Natural killer cell (primary cell): Measurements from ENCODE around the gene UTS2R. TPM values are rescaled to one million over a fixed set of nuclear protein-coding genes. Genes with fewer than 3 reads are reported as not detected.

Experiments used
- ATAC-seq, 3 donors: fragments of 150-1000 bp in 2 of 3; fragments of 200-7000 bp in 1 of 3; cut with Tn5 transposase; 1 replicate in 1 of 3; 2 replicates in 2 of 3; pipeline ENCODE4 v1.10.0; 2021; ENCODE audit warnings: mild to moderate bottlenecking in 2 of 3, moderate library complexity in 2 of 3
- DNase-seq, 2 donors: peaks; one replicate each; pipeline versions ENCODE4 v3.0.0 to v3.0.0-alpha.2; 2013 to 2021; ENCODE audit warnings: mixed read lengths in 1 of 2
- H3K27ac ChIP-seq: one replicate; pipeline ENCODE4 v1.5.1; 2013; ENCODE audit warnings: mild to moderate bottlenecking, low read length
- H3K27me3 ChIP-seq: one replicate; pipeline ENCODE4 v1.6.1; 2013; ENCODE audit warnings: low read length; ENCODE audit not compliant: control insufficient read depth, insufficient read depth
- H3K36me3 ChIP-seq: one replicate; pipeline ENCODE4 v1.6.1; 2013; ENCODE audit warnings: low read length; ENCODE audit not compliant: control insufficient read depth, insufficient read depth
- H3K4me1 ChIP-seq: one replicate; pipeline ENCODE4 v1.6.1; 2013; ENCODE audit warnings: low read length; ENCODE audit not compliant: control insufficient read depth, insufficient read depth
- H3K4me3 ChIP-seq: one replicate; pipeline ENCODE4 v1.5.1; 2013; ENCODE audit warnings: low read length
- H3K9me3 ChIP-seq: one replicate; pipeline ENCODE4 v1.6.1; 2013; ENCODE audit warnings: low read length; ENCODE audit not compliant: control insufficient read depth, insufficient read depth
- H3K27ac Mint-ChIP-seq, 2 donors: one replicate each; pipeline ENCODE4 v1.8.0; 2022; ENCODE audit warnings: mild to moderate bottlenecking in 2 of 2, mixed read lengths in 2 of 2, moderate library complexity in 1 of 2
- H3K27me3 Mint-ChIP-seq, 2 donors: one replicate each; pipeline ENCODE4 v1.8.0; 2022; ENCODE audit warnings: low read depth in 2 of 2, mixed read lengths in 2 of 2
- H3K36me3 Mint-ChIP-seq: one replicate; pipeline ENCODE4 v1.8.0; 2022; ENCODE audit warnings: mixed read lengths
- H3K4me1 Mint-ChIP-seq, 2 donors: one replicate each; pipeline ENCODE4 v1.8.0; 2022; ENCODE audit warnings: mixed read lengths in 2 of 2
- H3K4me3 Mint-ChIP-seq: one replicate; pipeline ENCODE4 v1.8.0; 2022; ENCODE audit warnings: mild to moderate bottlenecking, moderate library complexity, mixed read lengths
- H3K9me3 Mint-ChIP-seq, 2 donors: one replicate each; pipeline ENCODE4 v1.8.0; 2022; ENCODE audit warnings: mixed read lengths in 2 of 2
- WGBS: methylation state at CpG from one replicate; pipeline ENCODE4 v1.1.7; 2013; ENCODE audit warnings: missing lambda C conversion rate; ENCODE audit not compliant: insufficient coverage; 5-methylcytosine and 5-hydroxymethylcytosine counted together
- intact Hi-C: fragments of 100-400 bp; cut with micrococcal nuclease; formaldehyde crosslinking; loops from one replicate; pipeline ENCODE4 v1.14.2; 2022
- total RNA-seq, 4 donors: library from RNA; stranded (reverse); fragments of 120-200 nt in 1 of 4; gene quantifications; one replicate each; pipeline versions ENCODE4 v1.2.3 to v1.2.4, GENCODE V29; 2013 to 2022
- TF ChIP-seq, protein P1 (sequence below): fragments of 200-600 bp; IDR thresholded peaks from one replicate; pipeline ENCODE4 v1.8.0; 2022; ENCODE audit warnings: antibody characterized with exemption

UTS2R gene
- total RNA-seq, 3 donors from 2014 or later (not counting 1 experiment from before 2014, with no cell fraction given), result 0.28 TPM; not detected in 2

DNA sequence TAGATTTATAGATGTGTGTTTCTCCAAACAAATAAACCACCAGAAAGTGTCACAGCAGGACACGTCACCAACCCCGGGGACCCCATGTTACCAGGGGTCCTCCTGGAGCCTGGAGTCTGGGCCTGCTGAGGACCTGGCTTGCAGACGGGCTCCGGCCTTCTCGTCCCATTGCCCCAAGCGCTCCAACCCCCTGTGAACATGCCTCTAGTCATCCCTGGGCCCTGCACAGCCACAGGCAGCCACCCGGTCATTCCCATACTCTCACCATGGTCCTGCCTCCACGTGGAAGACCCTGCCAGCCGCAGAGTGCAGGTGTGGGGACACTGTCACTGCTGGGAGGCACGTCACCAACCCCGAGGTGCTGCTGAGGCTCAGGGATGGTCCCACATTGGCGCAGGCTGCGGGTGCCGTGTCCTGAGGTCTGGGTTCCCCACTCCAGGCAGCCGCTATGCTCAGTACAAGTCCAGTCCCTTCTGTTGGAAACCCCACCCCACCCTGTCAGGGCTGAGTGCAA, 42.5 kb upstream of the UTS2R start:
- Histone ChIP-seq H3K27ac (no peak overlapping the region), H3K9me3 (no peaks in the 10 kb centered on the region), H3K36me3 (no peaks in the 10 kb centered on the region), H3K27me3 (peaks cover 3% of the 10 kb centered on the region), H3K4me1 (peaks cover 21% of the 10 kb centered on the region), H3K4me3 (no peak overlapping the region)
- H3K36me3 Mint-ChIP-seq, result no peaks in the 10 kb centered on the region
- H3K27me3 Mint-ChIP-seq, result peaks cover 0 to 4% of the 10 kb centered on the region in 2 donors
- no peak overlapping the region for H3K4me3 Mint-ChIP-seq
- intact Hi-C loops, result no loop called here
- DNase-seq (no peak), ATAC-seq (no peak)
- H3K9me3 Mint-ChIP-seq, result no peaks in the 10 kb centered on the region
- peaks cover 9 to 10% of the 10 kb centered on the region in 2 donors for H3K4me1 Mint-ChIP-seq
- TF ChIP-seq, protein P1, sequence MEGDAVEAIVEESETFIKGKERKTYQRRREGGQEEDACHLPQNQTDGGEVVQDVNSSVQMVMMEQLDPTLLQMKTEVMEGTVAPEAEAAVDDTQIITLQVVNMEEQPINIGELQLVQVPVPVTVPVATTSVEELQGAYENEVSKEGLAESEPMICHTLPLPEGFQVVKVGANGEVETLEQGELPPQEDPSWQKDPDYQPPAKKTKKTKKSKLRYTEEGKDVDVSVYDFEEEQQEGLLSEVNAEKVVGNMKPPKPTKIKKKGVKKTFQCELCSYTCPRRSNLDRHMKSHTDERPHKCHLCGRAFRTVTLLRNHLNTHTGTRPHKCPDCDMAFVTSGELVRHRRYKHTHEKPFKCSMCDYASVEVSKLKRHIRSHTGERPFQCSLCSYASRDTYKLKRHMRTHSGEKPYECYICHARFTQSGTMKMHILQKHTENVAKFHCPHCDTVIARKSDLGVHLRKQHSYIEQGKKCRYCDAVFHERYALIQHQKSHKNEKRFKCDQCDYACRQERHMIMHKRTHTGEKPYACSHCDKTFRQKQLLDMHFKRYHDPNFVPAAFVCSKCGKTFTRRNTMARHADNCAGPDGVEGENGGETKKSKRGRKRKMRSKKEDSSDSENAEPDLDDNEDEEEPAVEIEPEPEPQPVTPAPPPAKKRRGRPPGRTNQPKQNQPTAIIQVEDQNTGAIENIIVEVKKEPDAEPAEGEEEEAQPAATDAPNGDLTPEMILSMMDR, result no peak
- 86% methylated on average over 15 of the region's 15 CpGs for WGBS
- no peak overlapping the region for H3K27ac Mint-ChIP-seq

- H3K4me1 Mint-ChIP-seq, result peaks cover 11 to 17% of the 10 kb centered on the region in 2 donors
- Histone ChIP-seq H3K9me3 (no peaks in the 10 kb centered on the region), H3K4me1 (peaks cover 28% of the 10 kb centered on the region), H3K27ac (no peak overlapping the region), H3K4me3 (no peak overlapping the region), H3K36me3 (no peaks in the 10 kb centered on the region), H3K27me3 (peaks cover 3% of the 10 kb centered on the region)
- no peaks in the 10 kb centered on the region for H3K9me3 Mint-ChIP-seq
- no peak overlapping the region for H3K27ac Mint-ChIP-seq
- no peaks in the 10 kb centered on the region for H3K36me3 Mint-ChIP-seq
- 89% methylated on average over 19 of the region's 19 CpGs for WGBS
- peaks cover 0 to 4% of the 10 kb centered on the region in 2 donors for H3K27me3 Mint-ChIP-seq
- intact Hi-C loops, result no loop called here
- DNase-seq, result no peak
- ATAC-seq, result no peak
- TF ChIP-seq, protein P1, result no peak
- H3K4me3 Mint-ChIP-seq, result no peak overlapping the region
Observed at GRCh38 chr17:82329683-82330321, 41.8 kb upstream of the UTS2R start.

DNA sequence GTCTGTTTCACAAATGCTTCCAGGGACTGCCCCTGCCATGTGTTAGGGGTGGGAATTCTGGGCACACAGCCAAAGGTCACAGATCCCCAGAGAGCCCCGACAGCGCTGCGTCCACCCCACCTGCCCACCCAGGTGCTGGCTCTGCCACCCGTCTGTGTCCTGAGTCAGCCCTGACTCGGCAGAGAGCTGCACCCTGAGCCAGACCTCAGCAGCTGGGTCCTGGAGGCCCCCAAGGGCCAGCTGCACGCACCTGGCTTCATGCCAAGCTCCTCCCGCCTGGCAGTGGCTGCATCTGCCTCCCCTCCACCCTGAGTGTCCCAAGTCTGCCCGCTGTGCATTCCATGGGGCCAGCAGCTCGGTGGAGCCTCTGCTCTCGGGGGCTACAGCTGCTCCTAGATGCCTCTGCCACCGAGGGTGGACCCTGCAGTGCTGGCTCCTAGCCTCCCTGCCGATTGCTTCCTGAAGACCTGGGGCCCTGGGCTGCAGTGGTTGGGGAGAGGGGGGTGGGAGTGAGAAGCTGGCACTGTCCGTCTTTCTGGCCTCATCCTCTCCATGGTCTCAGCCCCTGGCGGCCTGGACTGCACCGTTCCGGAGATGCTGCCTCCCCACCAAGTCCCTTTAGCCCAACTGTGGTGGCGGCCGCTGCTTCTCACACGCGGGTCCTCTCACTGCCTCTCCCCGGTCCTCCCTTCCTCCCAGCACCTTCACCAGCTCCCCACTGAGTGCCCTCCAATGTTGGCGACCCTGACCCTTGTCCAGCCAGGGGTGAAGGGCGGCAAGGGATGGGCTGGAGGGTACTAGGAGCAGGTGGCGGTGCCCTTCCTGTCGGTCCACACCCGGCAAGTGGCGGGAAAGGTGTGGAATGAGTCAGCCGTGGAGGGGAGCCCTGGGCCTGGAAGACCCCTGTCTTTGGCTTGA, 41.0 kb upstream of the UTS2R start:
- no peaks in the 10 kb centered on the region for H3K9me3 Mint-ChIP-seq
- DNase-seq, result no peak
- Histone ChIP-seq H3K27ac (no peak overlapping the region), H3K36me3 (no peaks in the 10 kb centered on the region), H3K4me1 (peaks cover 36% of the 10 kb centered on the region), H3K9me3 (no peaks in the 10 kb centered on the region), H3K4me3 (no peak overlapping the region), H3K27me3 (peaks cover 3% of the 10 kb centered on the region)
- WGBS, result 65% methylated on average over 28 of the region's 28 CpGs
- ATAC-seq, result no peak
- no peaks in the 10 kb centered on the region for H3K36me3 Mint-ChIP-seq
- peaks cover 0 to 4% of the 10 kb centered on the region in 2 donors for H3K27me3 Mint-ChIP-seq
- H3K27ac Mint-ChIP-seq, result no peak overlapping the region
- peaks cover 18 to 24% of the 10 kb centered on the region in 2 donors for H3K4me1 Mint-ChIP-seq
- H3K4me3 Mint-ChIP-seq, result no peak overlapping the region
- intact Hi-C loops, result no loop called here
- TF ChIP-seq, protein P1, result no peak
